Duodenal mucosa (tissue), 2 donors: ENCODE data around the gene STAG3.

Source experiments
- H3K27ac ChIP-seq: one replicate; pipeline ENCODE4 v1.7.0; 2013; ENCODE audit warnings: low read depth, low read length
- H3K27me3 ChIP-seq, 2 donors: one replicate each; pipeline ENCODE4 v1.7.0; 2013; ENCODE audit warnings: low read length in 2 of 2, control low read depth in 1 of 2; ENCODE audit not compliant: insufficient read depth in 2 of 2, control insufficient read depth in 1 of 2
- H3K36me3 ChIP-seq, 2 donors: one replicate each; pipeline ENCODE4 v1.7.0; 2013; ENCODE audit warnings: low read length in 2 of 2, control low read depth in 1 of 2; ENCODE audit not compliant: insufficient read depth in 2 of 2, control insufficient read depth in 1 of 2
- H3K4me1 ChIP-seq, 2 donors: one replicate each; pipeline ENCODE4 v1.7.0; 2013; ENCODE audit warnings: low read length in 2 of 2, control low read depth in 1 of 2; ENCODE audit not compliant: insufficient read depth in 2 of 2, control insufficient read depth in 1 of 2
- H3K4me3 ChIP-seq, 2 donors: one replicate each; pipeline ENCODE4 v1.7.0; 2013; ENCODE audit warnings: low read length in 2 of 2, low read depth in 1 of 2
- H3K9ac ChIP-seq, 2 donors: one replicate each; pipeline ENCODE4 v1.7.0; 2013; ENCODE audit warnings: low read length in 2 of 2, low read depth in 1 of 2
- H3K9me3 ChIP-seq, 2 donors: one replicate each; pipeline ENCODE4 v1.7.0; 2013; ENCODE audit warnings: low read length in 2 of 2, control low read depth in 1 of 2; ENCODE audit not compliant: control insufficient read depth in 1 of 2

STAG3 gene

GRCh38 chr7:100155553-100156317 lies 22.0 kb upstream of the STAG3 start:
- Histone ChIP-seq H3K9ac (no peak overlapping the region), H3K27me3 (no peaks in the 10 kb centered on the region), H3K36me3 (peaks cover 5 to 22% of the 10 kb centered on the region in 2 donors), H3K9me3 (no peaks in the 10 kb centered on the region), H3K4me3 (no peak overlapping the region), H3K27ac (no peak overlapping the region), H3K4me1 (peaks cover 48 to 49% of the 10 kb centered on the region in 2 donors)

GRCh38 chr7:100156331-100157068 lies 21.2 kb upstream of the STAG3 start:
- peak overlapping the region; percentile 74 to 80 for H3K4me3 ChIP-seq
- peak overlapping the region; percentile 43 to 65 for H3K9ac ChIP-seq

GRCh38 chr7:100157069-100157333 lies 20.7 kb upstream of the STAG3 start:
- H3K27ac ChIP-seq = no peak overlapping the region
- H3K4me1 ChIP-seq = peaks cover 48 to 49% of the 10 kb centered on the region in 2 donors
- H3K4me3 ChIP-seq = peak overlapping the region; percentile 74 to 80
- H3K9me3 ChIP-seq = no peaks in the 10 kb centered on the region
- H3K36me3 ChIP-seq = peaks cover 5 to 22% of the 10 kb centered on the region in 2 donors
- H3K9ac ChIP-seq = peak overlapping the region in 1 of 2 donors; percentile 65
- H3K27me3 ChIP-seq = no peaks in the 10 kb centered on the region

More at GRCh38 chr7:100156331-100157068, 21.2 kb upstream of the STAG3 start:
- peaks cover 5 to 22% of the 10 kb centered on the region in 2 donors for H3K36me3 ChIP-seq
- no peak overlapping the region for H3K27ac ChIP-seq
- H3K4me1 ChIP-seq = peaks cover 48 to 49% of the 10 kb centered on the region in 2 donors
- no peaks in the 10 kb centered on the region for H3K27me3 ChIP-seq
- no peaks in the 10 kb centered on the region for H3K9me3 ChIP-seq

- Histone ChIP-seq H3K4me1 (peaks cover 48 to 49% of the 10 kb centered on the region in 2 donors), H3K4me3 (peak overlapping the region; percentile 74 to 80), H3K27ac (no peak overlapping the region), H3K9me3 (no peaks in the 10 kb centered on the region), H3K36me3 (peaks cover 5 to 22% of the 10 kb centered on the region in 2 donors), H3K27me3 (no peaks in the 10 kb centered on the region), H3K9ac (peak overlapping the region; percentile 65 to 84)
Observed at GRCh38 chr7:100157334-100158228, 20.1 kb upstream of the STAG3 start.

- Histone ChIP-seq H3K9me3 (no peaks in the 10 kb centered on the region), H3K27me3 (no peaks in the 10 kb centered on the region), H3K9ac (peak within 1 kb of the TSS; percentile 65 to 84), H3K4me3 (peak within 1 kb of the TSS; percentile 74 to 80), H3K36me3 (peaks cover 5 to 22% of the 10 kb centered on the region in 2 donors), H3K4me1 (peaks cover 49% of the 10 kb centered on the region in 2 donors), H3K27ac (peak within 1 kb of the TSS; percentile 32)
Observed at GRCh38 chr7:100158229-100159098, 19.3 kb upstream of the STAG3 start, which contains the start of gene TRAPPC14. TSS of gene TRAPPC14 (minus strand) at chr7:100158723. CDS start at chr7:100158499, 224 bp downstream.

GRCh38 chr7:100159099-100159623 lies 18.6 kb upstream of the STAG3 start:
- Histone ChIP-seq H3K27me3 (no peaks in the 10 kb centered on the region), H3K9ac (peak overlapping the region; percentile 65 to 84), H3K4me1 (peaks cover 42 to 44% of the 10 kb centered on the region in 2 donors), H3K9me3 (no peaks in the 10 kb centered on the region), H3K36me3 (peaks cover 5 to 22% of the 10 kb centered on the region in 2 donors), H3K4me3 (peak overlapping the region; percentile 74 to 80), H3K27ac (no peak overlapping the region)

GRCh38 chr7:100160067-100160466 lies 17.7 kb upstream of the STAG3 start:
- no peak overlapping the region for H3K9ac ChIP-seq
- H3K4me1 ChIP-seq = peaks cover 33 to 37% of the 10 kb centered on the region in 2 donors

GRCh38 chr7:100163006-100163531 lies 14.6 kb upstream of the STAG3 start:
- Histone ChIP-seq H3K36me3 (no peaks in the 10 kb centered on the region), H3K27me3 (no peaks in the 10 kb centered on the region), H3K9me3 (no peaks in the 10 kb centered on the region), H3K4me3 (no peak overlapping the region), H3K9ac (no peak overlapping the region), H3K4me1 (peaks cover 20 to 22% of the 10 kb centered on the region in 2 donors), H3K27ac (no peak overlapping the region)

More at GRCh38 chr7:100160067-100160466, 17.7 kb upstream of the STAG3 start:
- H3K4me3 ChIP-seq = no peak overlapping the region
- no peaks in the 10 kb centered on the region for H3K27me3 ChIP-seq
- H3K36me3 ChIP-seq = peaks cover under 1 to 17% of the 10 kb centered on the region in 2 donors
- H3K27ac ChIP-seq = no peak overlapping the region
- no peaks in the 10 kb centered on the region for H3K9me3 ChIP-seq

- Histone ChIP-seq H3K27ac (no peak overlapping the region), H3K27me3 (no peaks in the 10 kb centered on the region), H3K9ac (no peak overlapping the region), H3K4me1 (peaks cover 28% of the 10 kb centered on the region in 2 donors), H3K4me3 (no peak overlapping the region), H3K36me3 (no peaks in the 10 kb centered on the region), H3K9me3 (no peaks in the 10 kb centered on the region)
Observed at GRCh38 chr7:100163871-100164270, 13.8 kb upstream of the STAG3 start.
